ENCODE results near the gene ZNF451. TPM values are rescaled to one million over a fixed set of nuclear protein-coding genes. Genes with fewer than 3 reads are reported as not detected.

ZNF451 gene
- total RNA-seq, 1 donor from 2014 or later: 71.9 TPM

DNA sequence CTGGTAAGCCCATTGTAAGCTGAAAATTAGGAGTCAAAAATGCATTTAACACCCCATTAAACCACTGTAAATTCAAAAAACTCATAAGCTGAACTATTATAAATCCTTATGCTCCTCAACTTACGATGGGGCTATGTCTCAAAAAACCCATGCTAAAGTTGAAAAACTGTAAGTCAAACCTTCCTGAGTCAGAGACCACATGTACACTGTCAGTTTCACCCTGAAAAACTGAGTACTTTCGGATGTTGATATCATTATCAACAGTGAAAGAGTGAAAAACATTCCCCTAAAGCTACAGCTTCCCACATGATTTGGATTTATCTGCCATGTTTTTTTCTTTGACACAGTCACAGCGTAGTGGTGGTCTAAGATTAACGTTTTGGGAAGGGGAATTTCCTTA lies 117.9 kb downstream of the ZNF451 start:
- intact Hi-C loops (cut with micrococcal nuclease): no loop called here

DNA sequence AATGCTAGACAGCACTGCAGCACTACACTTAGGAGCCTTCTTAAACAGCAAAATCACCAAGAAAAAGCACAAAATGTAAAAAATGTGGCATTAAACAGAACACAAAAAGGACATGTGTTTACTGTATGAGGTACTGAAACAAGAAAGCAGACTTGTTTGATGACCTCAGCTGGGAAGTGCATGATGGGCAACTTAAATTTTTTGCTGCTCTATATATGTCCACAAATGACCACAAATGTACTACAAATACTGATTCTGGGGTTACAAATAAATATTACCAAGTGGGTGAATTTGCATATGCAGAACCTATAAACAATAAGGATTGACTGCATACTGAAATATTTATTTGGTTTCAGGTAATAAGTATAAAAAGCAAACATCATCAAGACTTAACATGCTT lies 119.0 kb downstream of the ZNF451 start:
- DNase-seq: no peak
- TF ChIP-seq, protein P1, sequence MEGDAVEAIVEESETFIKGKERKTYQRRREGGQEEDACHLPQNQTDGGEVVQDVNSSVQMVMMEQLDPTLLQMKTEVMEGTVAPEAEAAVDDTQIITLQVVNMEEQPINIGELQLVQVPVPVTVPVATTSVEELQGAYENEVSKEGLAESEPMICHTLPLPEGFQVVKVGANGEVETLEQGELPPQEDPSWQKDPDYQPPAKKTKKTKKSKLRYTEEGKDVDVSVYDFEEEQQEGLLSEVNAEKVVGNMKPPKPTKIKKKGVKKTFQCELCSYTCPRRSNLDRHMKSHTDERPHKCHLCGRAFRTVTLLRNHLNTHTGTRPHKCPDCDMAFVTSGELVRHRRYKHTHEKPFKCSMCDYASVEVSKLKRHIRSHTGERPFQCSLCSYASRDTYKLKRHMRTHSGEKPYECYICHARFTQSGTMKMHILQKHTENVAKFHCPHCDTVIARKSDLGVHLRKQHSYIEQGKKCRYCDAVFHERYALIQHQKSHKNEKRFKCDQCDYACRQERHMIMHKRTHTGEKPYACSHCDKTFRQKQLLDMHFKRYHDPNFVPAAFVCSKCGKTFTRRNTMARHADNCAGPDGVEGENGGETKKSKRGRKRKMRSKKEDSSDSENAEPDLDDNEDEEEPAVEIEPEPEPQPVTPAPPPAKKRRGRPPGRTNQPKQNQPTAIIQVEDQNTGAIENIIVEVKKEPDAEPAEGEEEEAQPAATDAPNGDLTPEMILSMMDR (IDR thresholded peaks at IDR 0.05): no peak
- H3K36me3 Mint-ChIP-seq (ENCODE audit: low read depth): no peaks in the 10 kb centered on the region
- ATAC-seq (ENCODE audit: low read depth): no peak
- POLR2A ChIA-PET: no interaction called here
- intact Hi-C loops (cut with micrococcal nuclease): no loop called here
- H3K27ac Mint-ChIP-seq: no peak overlapping the region
- no peaks in the 10 kb centered on the region for H3K9me3 Mint-ChIP-seq
- CTCF ChIA-PET: no interaction called here
- no peak overlapping the region for H3K4me3 Mint-ChIP-seq
- H3K4me1 Mint-ChIP-seq: no peaks in the 10 kb centered on the region
- no peaks in the 10 kb centered on the region for H3K27me3 Mint-ChIP-seq

More for the DNA sequence above, 117.9 kb downstream of the ZNF451 start:
- H3K27ac Mint-ChIP-seq: no peak overlapping the region
- ATAC-seq (ENCODE audit: low read depth) (no peak), DNase-seq (no peak)
- H3K27me3 Mint-ChIP-seq: no peaks in the 10 kb centered on the region
- H3K36me3 Mint-ChIP-seq (ENCODE audit: low read depth): no peaks in the 10 kb centered on the region
- no peaks in the 10 kb centered on the region for H3K4me1 Mint-ChIP-seq
- POLR2A ChIA-PET: no interaction called here
- CTCF ChIA-PET: no interaction called here
- H3K4me3 Mint-ChIP-seq: no peak overlapping the region
- TF ChIP-seq, protein P1 (IDR thresholded peaks at IDR 0.05): no peak
- no peaks in the 10 kb centered on the region for H3K9me3 Mint-ChIP-seq

DNA sequence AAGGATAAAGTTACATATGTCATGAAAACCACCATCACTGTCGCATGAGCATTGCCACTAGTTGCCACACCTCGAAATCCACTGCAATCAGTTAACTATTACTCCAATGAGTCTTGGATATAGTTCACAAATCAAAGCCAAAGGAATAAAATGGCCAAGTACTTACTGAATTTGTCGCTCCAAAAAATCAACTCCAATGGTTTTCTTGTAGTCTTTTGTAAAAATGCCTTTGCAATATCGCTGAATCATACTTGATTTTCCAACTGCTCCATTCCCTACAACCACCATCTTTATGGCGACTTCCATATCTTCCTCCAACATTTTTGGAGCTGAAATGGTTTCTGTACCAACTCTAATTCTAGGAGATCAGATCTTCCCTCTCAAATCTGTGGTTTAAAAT lies 120.1 kb downstream of the ZNF451 start:
- CTCF ChIA-PET: no interaction called here

GRCh38 chr6:57215260-57215659 lies 125.3 kb downstream of the ZNF451 start:
- H3K36me3 Mint-ChIP-seq (ENCODE audit: low read depth): no peaks in the 10 kb centered on the region
- intact Hi-C loops (cut with micrococcal nuclease): no loop called here
- no peaks in the 10 kb centered on the region for H3K4me1 Mint-ChIP-seq

More for the DNA sequence above, 120.1 kb downstream of the ZNF451 start:
- no peaks in the 10 kb centered on the region for H3K36me3 Mint-ChIP-seq (ENCODE audit: low read depth)
- no peak overlapping the region for H3K27ac Mint-ChIP-seq
- POLR2A ChIA-PET: no interaction called here
- TF ChIP-seq, protein P1 (IDR thresholded peaks at IDR 0.05): no peak
- H3K4me1 Mint-ChIP-seq: no peaks in the 10 kb centered on the region
- no peak for DNase-seq
- no peak for ATAC-seq (ENCODE audit: low read depth)
- peaks cover 2% of the 10 kb centered on the region for H3K9me3 Mint-ChIP-seq
- intact Hi-C loops (cut with micrococcal nuclease): no loop called here
- H3K27me3 Mint-ChIP-seq: peaks cover 1% of the 10 kb centered on the region
- no peak overlapping the region for H3K4me3 Mint-ChIP-seq

DNA sequence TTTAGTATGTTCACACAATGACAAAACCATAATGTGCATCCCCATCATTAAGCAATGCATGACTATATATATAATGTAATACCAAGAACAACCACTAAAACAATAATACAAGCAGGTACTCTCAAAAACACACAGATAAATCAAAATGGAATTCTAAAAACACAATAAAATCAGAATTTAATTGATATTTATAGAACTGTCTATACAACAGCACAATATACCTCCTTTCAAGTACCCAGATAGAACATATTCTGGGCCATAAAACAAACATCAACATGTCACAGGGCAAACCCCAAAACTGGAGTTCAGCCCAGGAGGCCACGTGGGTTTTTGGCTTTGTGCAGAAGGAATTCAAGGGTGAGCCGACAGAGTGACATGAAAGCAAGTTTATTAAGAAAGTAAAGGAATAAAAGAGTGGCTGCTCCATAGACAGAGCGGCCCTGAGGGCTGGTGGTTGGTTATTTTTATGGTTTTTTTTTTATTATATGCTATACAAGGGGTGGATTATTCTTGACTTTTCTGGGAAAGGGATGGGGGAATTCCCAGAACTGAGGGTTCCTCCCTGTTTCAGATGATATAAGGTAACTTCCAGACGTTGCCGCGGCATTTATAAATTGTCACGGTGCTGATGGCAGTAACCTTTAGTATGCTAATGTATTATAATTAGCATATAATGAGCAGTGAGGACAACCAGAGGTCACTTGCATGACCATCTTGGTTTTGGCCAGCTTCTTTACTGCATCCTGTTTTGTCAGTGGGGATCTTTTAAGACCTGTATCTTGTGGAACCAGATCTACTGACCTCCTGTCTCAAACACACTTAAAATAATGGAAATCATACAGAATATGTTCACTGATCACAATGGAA lies 126.5 kb downstream of the ZNF451 start:
- TF ChIP-seq, protein P1 (IDR thresholded peaks at IDR 0.05): no peak
- peaks cover 4% of the 10 kb centered on the region for H3K4me1 Mint-ChIP-seq
- H3K27ac Mint-ChIP-seq: no peak overlapping the region
- H3K4me3 Mint-ChIP-seq: no peak overlapping the region
- H3K36me3 Mint-ChIP-seq (ENCODE audit: low read depth): no peaks in the 10 kb centered on the region
- H3K9me3 Mint-ChIP-seq: peaks cover 6% of the 10 kb centered on the region
- CTCF ChIA-PET: no interaction called here
- intact Hi-C loops (cut with micrococcal nuclease): no loop called here
- POLR2A ChIA-PET: no interaction called here
- ATAC-seq (ENCODE audit: low read depth) (no peak), DNase-seq (no peak)
- peaks cover 3% of the 10 kb centered on the region for H3K27me3 Mint-ChIP-seq

More at GRCh38 chr6:57215260-57215659, 125.3 kb downstream of the ZNF451 start:
- Mint-ChIP-seq H3K9me3 (peaks cover 6% of the 10 kb centered on the region), H3K4me3 (no peak overlapping the region), H3K27ac (no peak overlapping the region), H3K27me3 (peaks cover 1% of the 10 kb centered on the region)
- ChIA-PET CTCF (no interaction called here), POLR2A (no interaction called here)
- TF ChIP-seq, protein P1 (IDR thresholded peaks at IDR 0.05): no peak
- DNase-seq (no peak), ATAC-seq (ENCODE audit: low read depth) (no peak)

Measured in activated B cell treated with CpG ODN at 0.5 μM for 24 hours (primary cell).